Testis (tissue), 3 donors: ENCODE data around the gene PRKCA. TPM values are rescaled to one million over a fixed set of nuclear protein-coding genes. Genes with fewer than 3 reads are reported as not detected.

Source experiments
- DNase-seq: peaks from one replicate; pipeline ENCODE4 v3.0.0-alpha.2; 2019
- H3K27ac ChIP-seq, 2 donors: fragments of 200-600 bp; sonication (generic); one replicate each; pipeline ENCODE4 v1.5.1; 2019
- H3K27me3 ChIP-seq: fragments of 200-600 bp; sonication (generic); one replicate; pipeline ENCODE4 v1.5.1; 2019
- H3K36me3 ChIP-seq: fragments of 200-600 bp; sonication (generic); one replicate; pipeline ENCODE4 v1.5.1; 2017; ENCODE audit warnings: low read depth; ENCODE audit errors: missing control alignments
- H3K4me1 ChIP-seq: fragments of 200-600 bp; sonication (generic); one replicate; pipeline ENCODE4 v1.5.1; 2019
- H3K4me3 ChIP-seq, 2 donors: fragments of 200-600 bp; sonication (generic); one replicate each; pipeline ENCODE4 v1.5.1; 2017 to 2019
- H3K9me3 ChIP-seq: fragments of 200-600 bp; sonication (generic); one replicate; pipeline ENCODE4 v1.5.1; 2017
- CTCF ChIP-seq, 3 experiments: fragments of 450-650 bp in 2 of 3; fragments of 200-600 bp in 1 of 3; sonication (generic) in 1 of 3; IDR thresholded peaks; one replicate each; pipeline ENCODE4 v1.5.1; 2016 to 2019; ENCODE audit warnings: antibody characterized with exemption in 3 of 3, mild to moderate bottlenecking in 2 of 3, moderate library complexity in 1 of 3
- POLR2A ChIP-seq: fragments of 450-650 bp; IDR thresholded peaks from one replicate; pipeline ENCODE4 v1.6.1; 2017; ENCODE audit warnings: antibody characterized with exemption, mild to moderate bottlenecking, moderate library complexity
- WGBS, 2 donors: methylation state at CpG; one replicate each; pipeline ENCODE4 v1.1.5; 2018; 5-methylcytosine and 5-hydroxymethylcytosine counted together
- intact Hi-C: fragments of 100-400 bp; cut with DNase I; formaldehyde crosslinking; loops from one replicate; pipeline ENCODE4 v1.15.1; 2023; ENCODE audit warnings: low total_unique reads
- polyA plus RNA-seq: library from polyadenylated mRNA; stranded (reverse); fragments of 350-450 nt; fragmentation: Illumina TruSeq; extraction: RNeasy Lipid Tissue Mini Kit (QIAGEN cat#74804); gene quantifications from one replicate; pipeline ENCODE4 v1.2.3, GENCODE V29; 2014; ENCODE audit warnings: low read depth, low replicate concordance; ENCODE audit not compliant: insufficient read depth
- total RNA-seq, 2 donors: library from RNA; depleted of rRNA; stranded (reverse); fragments of >200 nt; gene quantifications; one replicate each; pipeline ENCODE4 v1.2.3, GENCODE V29; 2016

Gene PRKCA
- total and polyA plus RNA-seq, 3 donors from 2014 or later: 6.8 to 22.9 (median 15.4) TPM

GRCh38 chr17:66834426-66834918 is 532.1 kb downstream of the PRKCA start:
- no peak for DNase-seq
- 24 to 32% methylated on average over 7 of the region's 7 CpGs for WGBS, 2 donors
- H3K27ac ChIP-seq: no peak overlapping the region
- TF ChIP-seq POLR2A: no peak
- no peak for TF ChIP-seq CTCF (IDR thresholded peaks at IDR 0.05)
- no peaks in the 10 kb centered on the region for H3K4me1 ChIP-seq
- intact Hi-C loops: no loop called here
- peak overlapping the region in 1 of 2 donors; percentile 38 for H3K4me3 ChIP-seq
- no peaks in the 10 kb centered on the region for H3K9me3 ChIP-seq
- H3K36me3 ChIP-seq: no peaks in the 10 kb centered on the region
- no peaks in the 10 kb centered on the region for H3K27me3 ChIP-seq

GRCh38 chr17:66834919-66835454 is 532.6 kb downstream of the PRKCA start, which contains the start of gene CACNG5:
CACNG5 (plus strand) TSS chr17:66835117; CDS start chr17:66877333, 42,216 bp downstream.
- Histone ChIP-seq H3K4me3 (peak within 1 kb of the TSS; percentile 38 to 43), H3K27me3 (no peaks in the 10 kb centered on the region), H3K27ac (no peak within 1 kb of the TSS), H3K36me3 (no peaks in the 10 kb centered on the region), H3K9me3 (no peaks in the 10 kb centered on the region), H3K4me1 (no peaks in the 10 kb centered on the region)
- 4 to 10% methylated on average over 6 to 49 of the region's 57 CpGs for WGBS, 2 donors
- intact Hi-C loops: no loop called here
- peak; percentile 16 for DNase-seq
- TF ChIP-seq CTCF (IDR thresholded peaks at IDR 0.05) (no peak), POLR2A (no peak)

DNA sequence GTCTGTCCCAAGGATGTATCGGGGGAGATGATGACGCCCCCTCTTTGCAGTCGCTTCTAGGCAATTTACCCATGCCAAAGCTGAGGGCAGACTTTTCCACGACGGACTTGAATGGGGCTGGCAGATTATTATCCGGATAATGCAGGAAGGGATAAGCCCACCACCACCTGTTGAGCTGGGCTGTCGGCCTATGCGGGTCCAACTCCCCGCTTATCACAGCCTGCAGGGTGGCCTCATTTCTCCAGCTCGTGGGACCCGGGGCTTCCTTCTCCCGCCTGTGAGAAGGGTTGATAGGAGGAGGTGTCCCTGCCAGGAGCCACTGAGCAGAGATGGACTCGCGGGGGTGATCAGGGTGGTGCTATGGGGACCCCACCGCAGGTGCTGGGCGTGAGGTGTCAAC is 533.1 kb downstream of the PRKCA start:
- H3K9me3 ChIP-seq: no peaks in the 10 kb centered on the region
- H3K27me3 ChIP-seq: no peaks in the 10 kb centered on the region
- 34 to 49% methylated on average over 11 to 16 of the region's 16 CpGs for WGBS, 2 donors
- H3K4me3 ChIP-seq: peak overlapping the region; percentile 38 to 43
- no peak overlapping the region for H3K27ac ChIP-seq
- no peaks in the 10 kb centered on the region for H3K4me1 ChIP-seq
- intact Hi-C loops: no loop called here
- DNase-seq: no peak
- TF ChIP-seq CTCF (IDR thresholded peaks at IDR 0.05) (no peak), POLR2A (no peak)
- H3K36me3 ChIP-seq: no peaks in the 10 kb centered on the region

DNA sequence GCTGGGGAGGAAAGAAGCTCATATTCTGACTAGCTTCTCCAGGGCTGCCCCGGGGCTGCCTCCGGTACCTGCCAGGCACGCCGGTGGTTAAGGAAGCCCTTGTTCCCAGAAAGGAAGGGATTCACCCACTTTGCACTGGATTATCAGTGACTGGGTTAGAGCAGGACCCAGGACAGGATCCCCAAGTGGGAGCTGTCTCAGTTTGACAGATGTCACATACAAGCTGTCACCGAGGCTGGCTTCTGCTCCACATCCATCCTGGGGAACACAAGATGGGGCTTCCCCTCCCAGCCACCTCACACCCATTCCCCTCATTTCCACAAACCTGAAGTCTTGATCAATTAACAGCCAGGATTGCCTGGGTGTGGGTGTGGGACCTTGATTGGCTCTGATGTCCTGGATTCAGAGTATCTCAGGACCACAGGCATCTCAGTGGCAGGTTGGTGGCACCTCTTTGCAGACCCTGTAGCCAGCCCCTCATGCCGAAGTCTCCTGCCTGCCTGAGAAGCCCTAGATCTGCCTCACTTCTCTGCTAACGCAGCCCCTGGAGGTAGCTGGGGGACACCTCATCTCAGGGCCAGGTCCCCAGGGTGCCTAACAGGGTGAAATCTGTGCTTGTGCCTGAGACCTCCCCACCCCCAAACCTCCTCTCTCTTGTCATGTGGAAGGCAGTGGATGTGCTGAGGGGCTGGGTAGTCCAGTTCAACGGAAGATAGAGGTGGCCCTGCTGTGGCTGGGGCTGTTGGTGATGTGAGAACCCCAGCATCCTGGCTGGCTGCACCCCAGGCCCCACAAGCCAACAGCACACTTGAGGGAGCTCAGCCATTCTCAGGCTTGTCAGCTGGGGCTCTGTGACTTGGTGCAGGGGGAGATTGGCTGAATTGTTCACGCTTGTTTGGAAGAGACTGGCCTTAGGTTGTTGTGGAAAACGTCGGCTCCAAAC is 533.9 kb downstream of the PRKCA start:
- Histone ChIP-seq H3K36me3 (no peaks in the 10 kb centered on the region), H3K4me3 (no peak overlapping the region), H3K27me3 (no peaks in the 10 kb centered on the region), H3K9me3 (no peaks in the 10 kb centered on the region), H3K27ac (no peak overlapping the region), H3K4me1 (no peaks in the 10 kb centered on the region)
- TF ChIP-seq CTCF (IDR thresholded peaks at IDR 0.05): no peak
- TF ChIP-seq POLR2A: no peak
- 73 to 76% methylated on average over 10 to 11 of the region's 11 CpGs for WGBS, 2 donors
- DNase-seq: no peak
- intact Hi-C loops: no loop called here
